Gastroesophageal sphincter (tissue), 3 donors: ENCODE results near the gene SI.

ENCODE experiments used
- EP300 ChIP-seq: sonication (generic); formaldehyde crosslinking; IDR thresholded peaks from one replicate; pipeline ENCODE4 v1.6.1; 2017; ENCODE audit warnings: antibody characterized with exemption, mild to moderate bottlenecking
- POLR2A ChIP-seq, 2 donors: fragments of 450-650 bp; IDR thresholded peaks; one replicate each; pipeline ENCODE4 v1.6.1; 2017; ENCODE audit warnings: antibody characterized with exemption in 2 of 2, mild to moderate bottlenecking in 2 of 2, moderate library complexity in 1 of 2
- POLR2AphosphoS5 ChIP-seq: sonication (generic); formaldehyde crosslinking; IDR thresholded peaks from one replicate; pipeline ENCODE4 v1.6.1; 2017; ENCODE audit warnings: antibody characterized with exemption
- TF ChIP-seq, protein P1 (sequence below), 4 experiments: fragments of 200-600 bp in 2 of 4; fragments of 450-650 bp in 2 of 4; sonication (generic) in 1 of 4; IDR thresholded peaks; one replicate each; pipeline ENCODE4 v1.5.1; 2017 to 2019; ENCODE audit warnings: antibody characterized with exemption in 4 of 4, mild to moderate bottlenecking in 2 of 4, moderate library complexity in 2 of 4

DNA sequence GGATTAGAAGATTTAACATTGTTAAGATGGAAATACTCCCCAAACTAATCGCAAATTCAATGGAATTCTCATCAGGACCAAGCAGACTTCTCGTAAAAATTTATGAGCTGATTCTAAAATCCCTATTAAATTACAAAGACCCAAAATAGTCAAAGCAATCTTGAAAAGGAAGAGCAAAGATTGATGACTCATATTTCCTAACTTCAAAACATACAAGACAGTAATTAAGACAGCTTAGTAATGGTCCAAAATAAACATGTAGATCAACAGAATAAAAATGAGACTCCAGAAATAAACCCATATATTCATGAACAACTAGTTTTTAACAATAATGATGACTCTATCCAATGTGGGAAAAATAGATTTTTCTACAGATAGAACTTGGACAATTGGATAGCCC is 148.7 kb downstream of the SI start:
- TF ChIP-seq POLR2A (IDR thresholded peaks at IDR 0.05), result no peak
- TF ChIP-seq POLR2AphosphoS5, result no peak
- TF ChIP-seq, protein P1, sequence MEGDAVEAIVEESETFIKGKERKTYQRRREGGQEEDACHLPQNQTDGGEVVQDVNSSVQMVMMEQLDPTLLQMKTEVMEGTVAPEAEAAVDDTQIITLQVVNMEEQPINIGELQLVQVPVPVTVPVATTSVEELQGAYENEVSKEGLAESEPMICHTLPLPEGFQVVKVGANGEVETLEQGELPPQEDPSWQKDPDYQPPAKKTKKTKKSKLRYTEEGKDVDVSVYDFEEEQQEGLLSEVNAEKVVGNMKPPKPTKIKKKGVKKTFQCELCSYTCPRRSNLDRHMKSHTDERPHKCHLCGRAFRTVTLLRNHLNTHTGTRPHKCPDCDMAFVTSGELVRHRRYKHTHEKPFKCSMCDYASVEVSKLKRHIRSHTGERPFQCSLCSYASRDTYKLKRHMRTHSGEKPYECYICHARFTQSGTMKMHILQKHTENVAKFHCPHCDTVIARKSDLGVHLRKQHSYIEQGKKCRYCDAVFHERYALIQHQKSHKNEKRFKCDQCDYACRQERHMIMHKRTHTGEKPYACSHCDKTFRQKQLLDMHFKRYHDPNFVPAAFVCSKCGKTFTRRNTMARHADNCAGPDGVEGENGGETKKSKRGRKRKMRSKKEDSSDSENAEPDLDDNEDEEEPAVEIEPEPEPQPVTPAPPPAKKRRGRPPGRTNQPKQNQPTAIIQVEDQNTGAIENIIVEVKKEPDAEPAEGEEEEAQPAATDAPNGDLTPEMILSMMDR (IDR thresholded peaks at IDR 0.05), result no peak
- TF ChIP-seq EP300, result no peak
